GM12892 (cell line): ENCODE measurements around the gene MGA.

ENCODE experiments used
- POLR2A ChIP-seq: IDR thresholded peaks from 2 replicates; pipeline ENCODE4 v1.6.1; 2011; ENCODE audit warnings: low read depth, low read length, control low read depth
- POLR2AphosphoS5 ChIP-seq: IDR thresholded peaks from 2 replicates; pipeline ENCODE4 v1.6.1; 2011; ENCODE audit warnings: low read depth, low read length, control low read depth

GRCh38 chr15:41730543-41730942, 70.3 kb downstream of the MGA start:
- TF ChIP-seq POLR2AphosphoS5 (no peak), POLR2A (no peak)
